A549 (cell line): ENCODE measurements around the gene ALAS2. TPM values are rescaled to one million over a fixed set of nuclear protein-coding genes. Genes with fewer than 3 reads are reported as not detected.
"Not testable (repeated sequence)": the region's sequence is repeated elsewhere in the genome, so short reads cannot be mapped to it uniquely, and the experiment has no call there.

Experiments
- ATAC-seq, 2 experiments: fragments of 200-7000 bp in 1 of 2; fragments of >200 bp in 1 of 2; cut with Nextera tagmentation in 1 of 2; cut with Tn5 transposase in 1 of 2; 3 replicates each; pipeline versions ENCODE4 v1.8.0 to v1.9.1; 2018 to 2020; ENCODE audit warnings: mild to moderate bottlenecking in 1 of 2, moderate library complexity in 1 of 2
- CTCF ChIA-PET: fragments of 300-600 bp; sonication (Branson Sonifier 250); formaldehyde crosslinking; extraction: SDS; loops from one replicate; lab custom pipeline; 2021; ENCODE audit warnings: antibody characterized with exemption, inconsistent platforms; lab: Yijun Ruan, JAX
- POLR2A ChIA-PET: fragments of 350-600 bp; formaldehyde crosslinking; extraction: SDS; loops from one replicate; lab custom pipeline; 2021; ENCODE audit warnings: antibody characterized with exemption, inconsistent platforms; lab: Yijun Ruan, JAX
- DNase-seq, 2 experiments: peaks; one replicate each; pipeline versions ENCODE4 v3.0.0 to v3.0.0-alpha.2; 2011 to 2016; ENCODE audit warnings: low read depth in 1 of 2, low spot score in 1 of 2
- FAIRE-seq: peaks from 2 replicates; lab custom pipeline; 2011; peaks lifted over from hg19 to GRCh38; lab: Jason Lieb, UNC
- H3K27ac ChIP-seq, 2 experiments: fragments of >200 bp; sonication (Bioruptor Twin); formaldehyde crosslinking; 3 replicates each; pipeline ENCODE4 v1.5.1; 2016 to 2017
- H3K4me1 ChIP-seq: fragments of >200 bp; sonication (Bioruptor Twin); formaldehyde crosslinking; 3 replicates; pipeline ENCODE4 v1.6.1; 2016
- H3K4me2 ChIP-seq: fragments of >200 bp; sonication (Bioruptor Twin); formaldehyde crosslinking; 3 replicates; pipeline ENCODE4 v1.6.1; 2016
- H3K4me3 ChIP-seq: fragments of >200 bp; sonication (Bioruptor Twin); formaldehyde crosslinking; 3 replicates; pipeline ENCODE4 v1.5.1; 2016
- H3K9me3 ChIP-seq: fragments of >200 bp; sonication (Bioruptor Twin); formaldehyde crosslinking; 3 replicates; pipeline ENCODE4 v1.6.1; 2016
- BCL3 ChIP-seq: fragments of >200 bp; sonication (Bioruptor Twin); formaldehyde crosslinking; IDR thresholded peaks from 3 replicates; pipeline ENCODE4 v1.6.1; 2016
- BHLHE40 ChIP-seq: IDR thresholded peaks from 2 replicates; pipeline ENCODE4 v1.6.1; 2012; ENCODE audit warnings: low read depth, low read length, inconsistent platforms
- CBX2 ChIP-seq: fragments of 200-600 bp; sonication (generic); IDR thresholded peaks from 2 replicates; pipeline ENCODE4 v1.6.1; 2016; ENCODE audit warnings: low read depth, mild to moderate bottlenecking, borderline replicate concordance
- CBX8 ChIP-seq: fragments of 200-600 bp; sonication (generic); IDR thresholded peaks from 2 replicates; pipeline ENCODE4 v1.6.1; 2016
- CTCF ChIP-seq: fragments of >200 bp; sonication (Bioruptor Twin); formaldehyde crosslinking; IDR thresholded peaks from 3 replicates; pipeline ENCODE4 v1.5.1; 2016
- EHF ChIP-seq: fragments of 250-450 bp; sonication (Bioruptor Pico); IDR thresholded peaks from 2 replicates; pipeline ENCODE4 v1.5.0; 2020; ENCODE audit warnings: mild to moderate bottlenecking
- ELK1 ChIP-seq: fragments of 150-350 bp; IDR thresholded peaks from 2 replicates; pipeline ENCODE4 v1.6.1; 2014; ENCODE audit warnings: low read depth, mild to moderate bottlenecking, low read length
- FOSL2 ChIP-seq, 2 experiments: fragments of 450-650 bp in 1 of 2; fragments of >200 bp in 1 of 2; sonication (Bioruptor Twin) in 1 of 2; formaldehyde crosslinking; IDR thresholded peaks; 2 replicates each; pipeline versions ENCODE4 v1.5.0 to v1.6.1; 2016 to 2020; ENCODE audit warnings: mild to moderate bottlenecking in 1 of 2, moderate library complexity in 1 of 2
- FOXS1 ChIP-seq: fragments of 250-450 bp; sonication (Bioruptor Pico); IDR thresholded peaks from 2 replicates; pipeline ENCODE4 v1.5.0; 2020; ENCODE audit warnings: mild to moderate bottlenecking, moderate library complexity
- GATA3 ChIP-seq: IDR thresholded peaks from 2 replicates; pipeline ENCODE4 v1.6.1; 2012; ENCODE audit warnings: borderline replicate concordance
- HDAC2 ChIP-seq: fragments of 200-600 bp; sonication (generic); IDR thresholded peaks from 2 replicates; pipeline ENCODE4 v1.6.1; 2016
- HOXB5 ChIP-seq: fragments of 250-450 bp; sonication (Bioruptor Pico); IDR thresholded peaks from 2 replicates; pipeline ENCODE4 v1.5.0; 2020; ENCODE audit warnings: mild to moderate bottlenecking, moderate library complexity
- MAZ ChIP-seq: fragments of 150-350 bp; IDR thresholded peaks from 2 replicates; pipeline ENCODE4 v1.6.1; 2014; ENCODE audit warnings: antibody characterized with exemption, low read depth, low read length, borderline replicate concordance
- NR3C1 ChIP-seq: fragments of >200 bp; sonication (Bioruptor Twin); formaldehyde crosslinking; IDR thresholded peaks from 3 replicates; pipeline ENCODE4 v1.6.1; 2017
- PHF8 ChIP-seq: fragments of 200-600 bp; sonication (generic); IDR thresholded peaks from 2 replicates; pipeline ENCODE4 v1.6.1; 2016; ENCODE audit warnings: low read depth, mild to moderate bottlenecking, antibody characterized with exemption, moderate library complexity, borderline replicate concordance
- POLR2A ChIP-seq: IDR thresholded peaks from 2 replicates; pipeline ENCODE4 v1.6.1; 2012; ENCODE audit warnings: mild to moderate bottlenecking, low read length
- RAD21 ChIP-seq, 2 experiments: fragments of >200 bp in 1 of 2; sonication (Bioruptor Twin) in 1 of 2; formaldehyde crosslinking in 1 of 2; IDR thresholded peaks in 1 of 2; conservative IDR thresholded peaks in 1 of 2; 2 replicates in 1 of 2; 3 replicates in 1 of 2; pipeline ENCODE4 v1.6.1; 2012 to 2018; ENCODE audit warnings: inconsistent platforms in 1 of 2
- RARB ChIP-seq: fragments of 250-450 bp; sonication (Bioruptor Pico); IDR thresholded peaks from 2 replicates; pipeline ENCODE4 v1.8.0; 2021; ENCODE audit warnings: mild to moderate bottlenecking, moderate library complexity
- RFX5 ChIP-seq: fragments of 450-650 bp; IDR thresholded peaks from 2 replicates; pipeline ENCODE4 v1.7.1; 2014; ENCODE audit warnings: antibody characterized with exemption, mild to moderate bottlenecking, moderate library complexity
- SMC3 ChIP-seq: fragments of >200 bp; sonication (Bioruptor Twin); formaldehyde crosslinking; IDR thresholded peaks from 3 replicates; pipeline ENCODE4 v1.6.1; 2018; ENCODE audit warnings: inconsistent platforms
- SREBF2 ChIP-seq: fragments of 450-650 bp; IDR thresholded peaks from 2 replicates; pipeline ENCODE4 v1.6.1; 2014; ENCODE audit warnings: mild to moderate bottlenecking, moderate library complexity
- WGBS: methylation state at CpG from one replicate; pipeline ENCODE4 v1.1.6; 2017; ENCODE audit errors: missing lambda C conversion rate; 5-methylcytosine and 5-hydroxymethylcytosine counted together
- polyA plus RNA-seq, 4 experiments: library from polyadenylated mRNA; depleted of rRNA in 3 of 4; stranded (reverse); fragments of >200 nt; fragmentation: RNase III in 1 of 4; extraction: RNeasy Plus Mini Kit Qiagen cat#74134 plus additional on column Dnase treatment in 1 of 4; gene quantifications; 2 replicates in 3 of 4; 3 replicates in 1 of 4; pipeline ENCODE4 v1.2.3, GENCODE V29; 2011 to 2017
- TF ChIP-seq, protein P1 (sequence below): fragments of 250-450 bp; sonication (Bioruptor Pico); IDR thresholded peaks from 2 replicates; pipeline ENCODE4 v1.5.0; 2020; ENCODE audit warnings: low read depth, mild to moderate bottlenecking, moderate library complexity
- TF ChIP-seq, protein P2 (sequence below): fragments of 250-450 bp; sonication (Bioruptor Pico); IDR thresholded peaks from 2 replicates; pipeline ENCODE4 v1.5.0; 2021; ENCODE audit warnings: mild to moderate bottlenecking, moderate library complexity, borderline replicate concordance

ALAS2 gene
- polyA plus RNA-seq, 2 of the 4 experiments (the other 2 are of a cell fraction), result not detected

GRCh38 chrX:54991706-54992105, 39.1 kb downstream of the ALAS2 start:
- no peak for FAIRE-seq
- TF ChIP-seq ELK1 (no peak), MAZ (no peak), POLR2A (no peak), PHF8 (no peak), RAD21 (conservative IDR thresholded peaks at IDR 0.05 in 1 of 2, IDR thresholded peaks at IDR 0.05 in 1 of 2) (no peak), BCL3 (no peak), NR3C1 (no peak), SMC3 (no peak), BHLHE40 (no peak), CBX8 (no peak), CTCF (no peak), GATA3 (no peak), FOSL2 (IDR thresholded peaks at IDR 0.05) (no peak), FOSL2 (CRISPR knock-in tag; IDR thresholded peaks at IDR 0.05) (no peak), SREBF2 (no peak)
- TF ChIP-seq, all 56 proteins: peak for 0
- 66% methylated on average over 2 of the region's 2 CpGs for WGBS
- Histone ChIP-seq H3K4me2 (no peak overlapping the region), H3K9me3 (no peaks in the 10 kb centered on the region), H3K4me1 (no peaks in the 10 kb centered on the region), H3K27ac (no peak overlapping the region), H3K4me3 (no peak overlapping the region)
- POLR2A ChIA-PET, result no interaction called here
- DNase-seq, result no peak
- CTCF ChIA-PET, result no interaction called here
- no peak for ATAC-seq

DNA sequence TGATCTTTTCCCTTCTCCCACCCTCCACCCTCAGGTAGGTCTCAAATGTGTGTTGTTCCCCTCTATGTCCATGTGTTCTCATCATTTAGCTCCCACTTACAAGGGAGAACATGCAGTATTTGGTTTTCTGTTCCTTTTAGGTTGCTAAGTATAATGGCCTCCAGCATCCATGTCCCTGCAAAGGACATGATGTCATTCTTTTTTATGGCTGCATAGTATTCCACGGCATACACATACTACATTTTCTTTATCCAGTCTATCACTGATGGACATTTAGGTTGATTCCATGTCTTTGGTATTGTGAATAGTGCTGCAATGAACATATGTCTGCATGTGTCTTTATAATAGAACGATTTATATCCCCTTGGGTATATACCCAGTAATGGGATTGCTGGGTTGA, 47.5 kb downstream of the ALAS2 start:
- H3K4me3 ChIP-seq, H3K9me3 ChIP-seq, DNase-seq, POLR2A ChIA-PET, CTCF ChIA-PET, H3K4me2 ChIP-seq, ATAC-seq, FAIRE-seq, H3K4me1 ChIP-seq, H3K27ac ChIP-seq: not testable (repeated sequence)
- 0% methylated on average over 2 of the region's 2 CpGs for WGBS

DNA sequence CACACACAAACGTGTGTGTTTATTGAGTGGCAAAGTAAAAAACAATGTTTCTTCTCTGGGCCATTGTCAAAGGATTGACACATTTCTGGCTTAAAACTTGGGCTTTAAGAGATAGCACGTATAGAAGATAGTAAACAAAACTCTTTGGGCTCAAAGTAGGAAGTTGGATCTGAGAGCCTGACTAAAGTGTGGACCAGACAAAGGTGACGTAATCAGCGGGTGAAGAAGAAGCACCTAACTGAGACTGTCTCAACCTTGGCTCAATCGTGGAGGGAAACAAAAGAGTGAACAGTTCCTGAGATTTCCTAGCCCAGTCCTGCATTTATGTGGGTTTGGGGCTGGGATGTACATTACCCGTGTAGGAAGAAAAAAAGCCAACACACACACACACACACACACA, 50.4 kb downstream of the ALAS2 start:
- no peak overlapping the region for H3K4me3 ChIP-seq
- ChIA-PET POLR2A (no interaction called here), CTCF (no interaction called here)
- H3K9me3 ChIP-seq, result no peaks in the 10 kb centered on the region
- TF ChIP-seq GATA3 (no peak), RFX5 (no peak), HOXB5 (CRISPR knock-in tag) (no peak), FOXS1 (CRISPR knock-in tag) (no peak), SREBF2 (no peak), EHF (CRISPR knock-in tag) (no peak), CBX2 (no peak), MAZ (no peak), HDAC2 (no peak), BHLHE40 (no peak), RARB (CRISPR knock-in tag) (no peak)
- TF ChIP-seq, protein P1, sequence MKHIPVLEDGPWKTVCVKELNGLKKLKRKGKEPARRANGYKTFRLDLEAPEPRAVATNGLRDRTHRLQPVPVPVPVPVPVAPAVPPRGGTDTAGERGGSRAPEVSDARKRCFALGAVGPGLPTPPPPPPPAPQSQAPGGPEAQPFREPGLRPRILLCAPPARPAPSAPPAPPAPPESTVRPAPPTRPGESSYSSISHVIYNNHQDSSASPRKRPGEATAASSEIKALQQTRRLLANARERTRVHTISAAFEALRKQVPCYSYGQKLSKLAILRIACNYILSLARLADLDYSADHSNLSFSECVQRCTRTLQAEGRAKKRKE, result no peak
- TF ChIP-seq, protein P2, sequence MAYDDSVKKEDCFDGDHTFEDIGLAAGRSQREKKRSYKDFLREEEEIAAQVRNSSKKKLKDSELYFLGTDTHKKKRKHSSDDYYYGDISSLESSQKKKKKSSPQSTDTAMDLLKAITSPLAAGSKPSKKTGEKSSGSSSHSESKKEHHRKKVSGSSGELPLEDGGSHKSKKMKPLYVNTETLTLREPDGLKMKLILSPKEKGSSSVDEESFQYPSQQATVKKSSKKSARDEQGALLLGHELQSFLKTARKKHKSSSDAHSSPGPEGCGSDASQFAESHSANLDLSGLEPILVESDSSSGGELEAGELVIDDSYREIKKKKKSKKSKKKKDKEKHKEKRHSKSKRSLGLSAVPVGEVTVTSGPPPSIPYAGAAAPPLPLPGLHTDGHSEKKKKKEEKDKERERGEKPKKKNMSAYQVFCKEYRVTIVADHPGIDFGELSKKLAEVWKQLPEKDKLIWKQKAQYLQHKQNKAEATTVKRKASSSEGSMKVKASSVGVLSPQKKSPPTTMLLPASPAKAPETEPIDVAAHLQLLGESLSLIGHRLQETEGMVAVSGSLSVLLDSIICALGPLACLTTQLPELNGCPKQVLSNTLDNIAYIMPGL (CRISPR knock-in tag), result no peak
- DNase-seq (no peak), FAIRE-seq (peak; percentile 85), ATAC-seq (no peak)
- no peak overlapping the region for H3K27ac ChIP-seq
- H3K4me1 ChIP-seq, result no peaks in the 10 kb centered on the region
- 20% methylated on average over 6 of the region's 6 CpGs for WGBS
- no peak overlapping the region for H3K4me2 ChIP-seq
